WI38 (cell line): ENCODE data around the gene CSF2RB.

Source experiments
- H3K4me3 ChIP-seq: 2 replicates; pipeline ENCODE4 v1.5.1; 2011; ENCODE audit warnings: low read depth, mild to moderate bottlenecking, control low read depth, low read length
- CTCF ChIP-seq: IDR thresholded peaks from 2 replicates; pipeline ENCODE4 v1.5.1; 2012; ENCODE audit warnings: low read depth, mild to moderate bottlenecking, control low read depth, low read length

The CSF2RB gene

GRCh38 chr22:36946421-36947158 lies 33.2 kb downstream of the CSF2RB start:
- H3K4me3 ChIP-seq, result no peak overlapping the region
- no peak for TF ChIP-seq CTCF

- no peak for TF ChIP-seq CTCF
- no peak overlapping the region for H3K4me3 ChIP-seq
Measured at GRCh38 chr22:36948273-36949225, 35.1 kb downstream of the CSF2RB start.

- TF ChIP-seq CTCF, result no peak
- no peak overlapping the region for H3K4me3 ChIP-seq
Measured at GRCh38 chr22:36950797-36951590, 37.6 kb downstream of the CSF2RB start.

- no peak overlapping the region for H3K4me3 ChIP-seq
- no peak for TF ChIP-seq CTCF
Measured at GRCh38 chr22:36951746-36952145, 38.3 kb downstream of the CSF2RB start.

- no peak overlapping the region for H3K4me3 ChIP-seq
- TF ChIP-seq CTCF, result no peak
Measured at GRCh38 chr22:36953239-36954080, 40.0 kb downstream of the CSF2RB start.

GRCh38 chr22:36954251-36955014 lies 41.0 kb downstream of the CSF2RB start:
- H3K4me3 ChIP-seq, result no peak overlapping the region
- no peak for TF ChIP-seq CTCF
